H1 (cell line): Measurements from ENCODE around the gene GSK3B. TPM values are rescaled to one million over a fixed set of nuclear protein-coding genes. Genes with fewer than 3 reads are reported as not detected.

Experiments used
- CHD7 ChIP-seq: fragments of 300-600 bp; sonication (generic); IDR thresholded peaks from 2 replicates; pipeline ENCODE4 v1.7.1; 2012; ENCODE audit warnings: low read length, moderate library complexity, mild to moderate bottlenecking, inconsistent platforms; ENCODE audit not compliant: insufficient replicate concordance
- HDAC6 ChIP-seq: IDR thresholded peaks from one replicate; pipeline ENCODE4 v1.7.1; 2012; ENCODE audit warnings: low read depth, mild to moderate bottlenecking, inconsistent platforms, low read length, moderate library complexity
- TAF1 ChIP-seq: IDR thresholded peaks from 2 replicates; pipeline ENCODE4 v1.6.1; 2011; ENCODE audit warnings: mild to moderate bottlenecking, low read depth, low read length
- polyA plus RNA-seq, 7 experiments: library from polyadenylated mRNA; depleted of rRNA in 3 of 7; stranded (reverse) in 5 of 7; unstranded in 2 of 7; fragments of >200 nt in 5 of 7; fragments of 200-250 nt in 2 of 7; gene quantifications; 1 replicate in 5 of 7; 2 replicates in 1 of 7; 4 replicates in 1 of 7; pipeline versions ENCODE4 v1.2.1 to v1.2.3, GENCODE V29; 2011 to 2013; ENCODE audit warnings: missing spikeins in 2 of 7, mixed read lengths in 2 of 7
- total RNA-seq: library from RNA; stranded (reverse); fragmentation: NEBNext Ultra II Directional; extraction: Animal tissue kit (Norgen Biotek cat#: 25700); gene quantifications from 2 replicates; pipeline ENCODE4 v1.2.1, GENCODE V29; 2021

Gene GSK3B
- total and polyA plus RNA-seq, 2 of the 8 experiments (the other 6 are each of a cell fraction or from before 2014, with no cell fraction given): 24.2 to 50.7 TPM

DNA sequence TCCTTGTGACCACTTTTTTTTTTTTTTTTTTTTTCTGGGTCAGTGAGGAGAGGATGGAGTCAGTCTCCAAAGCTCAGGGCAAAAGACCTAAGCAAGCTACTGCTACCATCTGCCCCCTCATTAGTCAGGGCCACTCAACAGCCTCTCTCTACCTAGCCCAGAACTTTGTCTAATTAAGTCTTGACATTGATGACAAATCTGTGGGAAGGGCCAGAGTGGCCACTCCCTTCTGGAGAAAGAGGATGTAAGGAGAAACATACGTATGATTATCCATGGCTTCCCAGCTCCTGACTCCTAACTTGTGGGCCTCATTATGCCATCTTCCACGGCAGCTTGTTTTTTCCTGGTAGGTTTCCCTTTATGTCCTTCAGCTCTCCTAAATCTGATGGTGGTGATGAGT, 274.4 kb downstream of the GSK3B start (continued):
- TF ChIP-seq CHD7: no peak
- TF ChIP-seq HDAC6: no peak
- no peak for TF ChIP-seq TAF1
